DMS53 treated with DMSO at 0.1 percent for 48 hours (cell line): Measurements from ENCODE around the gene SCRN2.

Experiments
- DNase-seq: peaks from one replicate; lab custom pipeline; 2025; ENCODE audit not compliant: unreplicated experiment; lab: John Stamatoyannopoulos, UW

The SCRN2 gene

DNA sequence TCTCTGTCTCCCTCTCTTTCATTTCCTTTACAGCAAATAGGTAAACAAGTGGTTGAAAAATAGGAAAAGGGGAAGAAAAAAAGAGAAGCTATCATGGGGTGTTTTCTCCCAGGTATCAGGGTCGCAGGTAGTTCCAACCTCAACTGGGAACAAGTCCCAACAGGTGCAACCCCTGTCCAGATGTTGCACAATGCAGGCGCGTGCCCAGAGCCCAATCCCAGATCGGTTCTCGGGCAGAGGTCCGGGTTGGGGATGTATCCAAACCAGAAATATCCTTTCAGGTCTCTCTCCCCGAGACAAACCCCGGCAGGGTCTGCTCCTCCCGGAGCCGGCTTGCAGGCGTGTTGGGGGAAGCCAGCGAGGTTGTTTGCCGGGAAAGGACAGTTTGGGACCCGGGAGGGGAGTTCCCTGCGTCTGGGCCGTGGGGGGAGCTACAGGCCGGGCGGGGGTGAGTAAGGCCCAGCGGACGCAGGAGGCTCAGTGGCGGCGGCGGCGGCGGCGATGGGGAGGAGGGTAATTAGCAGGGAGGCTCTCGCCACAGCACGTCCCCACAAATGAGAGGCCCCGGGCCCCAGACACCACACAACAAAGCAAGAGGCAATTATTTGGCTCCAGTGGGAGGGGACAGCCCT lies 31.1 kb upstream of the SCRN2 start:
- no peak for DNase-seq

DNA sequence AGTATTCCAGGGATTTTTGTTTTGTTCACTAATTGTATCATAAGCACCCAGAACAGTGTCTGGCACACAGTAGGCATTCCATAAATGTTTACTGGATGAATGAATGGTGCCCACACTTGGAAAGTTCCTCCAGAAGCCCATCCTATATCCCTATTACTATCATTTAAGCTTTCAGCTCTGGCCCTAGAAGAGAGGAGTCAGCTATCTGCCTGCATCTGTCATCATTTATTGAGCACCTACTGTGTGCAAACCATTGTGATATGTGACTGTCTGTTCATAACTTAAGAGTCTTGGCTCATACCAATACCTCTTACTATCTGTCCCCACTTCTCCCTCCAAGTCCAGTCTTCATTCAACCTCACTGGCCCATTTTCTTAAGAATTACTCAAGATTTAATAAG lies 30.0 kb upstream of the SCRN2 start:
- DNase-seq: no peak

- DNase-seq: no peak
These were observed 29.0 kb upstream of the SCRN2 start for GRCh38 chr17:47870056-47870455.

- no peak for DNase-seq
These were observed 28.0 kb upstream of the SCRN2 start for GRCh38 chr17:47869114-47869513.

DNA sequence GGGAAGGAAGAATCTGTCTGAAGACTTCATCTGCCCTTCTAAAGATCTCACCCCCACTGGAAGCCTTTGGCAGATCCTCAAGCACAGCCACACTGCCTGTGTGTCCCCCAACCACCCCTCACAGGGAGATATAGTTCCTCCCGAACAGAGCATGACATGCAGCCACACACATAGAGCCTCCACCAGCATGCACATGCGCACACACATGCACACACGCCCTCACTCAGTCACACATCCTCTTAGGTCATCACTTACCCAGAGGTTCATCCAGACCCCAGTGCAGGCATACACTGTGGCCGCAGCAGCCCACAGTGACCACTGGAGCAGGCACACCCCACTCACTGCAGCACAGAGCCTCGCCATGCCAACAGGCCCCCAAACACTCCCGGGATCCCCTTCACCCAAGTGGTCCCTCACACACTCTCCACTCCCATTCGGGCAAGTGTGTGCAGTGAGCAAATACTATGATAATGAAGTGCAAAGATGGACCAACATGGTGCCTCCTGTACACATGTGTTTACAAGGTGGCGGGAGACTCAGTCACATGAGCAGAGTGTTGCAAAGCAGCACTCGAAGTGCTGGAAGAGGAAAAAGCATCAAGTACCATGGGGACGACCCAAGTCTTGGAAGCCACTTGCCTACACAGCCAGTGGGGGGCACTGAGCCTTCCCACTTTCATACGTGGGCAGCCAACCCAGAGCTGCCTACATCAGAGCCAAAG lies 26.9 kb upstream of the SCRN2 start:
- DNase-seq: no peak

GRCh38 chr17:47866941-47867340 lies 25.9 kb upstream of the SCRN2 start:
- no peak for DNase-seq

DNA sequence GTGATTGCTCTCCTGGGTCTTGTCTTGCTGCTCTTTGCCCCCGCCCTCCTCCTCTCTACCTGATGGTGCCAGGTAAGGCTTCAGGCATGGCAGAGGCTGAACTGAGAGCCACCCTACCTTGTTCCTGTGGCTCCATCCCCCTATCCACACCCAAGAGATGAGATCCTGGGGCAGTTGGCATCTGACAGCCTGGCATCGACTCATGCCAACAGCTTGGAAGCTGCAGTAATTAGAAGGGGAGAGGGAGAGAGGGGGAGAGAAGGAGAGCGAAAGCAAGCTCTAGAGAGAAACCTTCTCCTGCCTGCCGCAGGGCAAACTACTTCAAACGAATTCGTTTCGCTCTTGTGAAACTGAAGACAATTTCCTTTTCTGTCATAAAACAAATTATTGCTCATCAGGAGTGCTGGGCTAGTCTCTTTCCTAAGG lies 23.7 kb upstream of the SCRN2 start:
- DNase-seq: no peak

DNA sequence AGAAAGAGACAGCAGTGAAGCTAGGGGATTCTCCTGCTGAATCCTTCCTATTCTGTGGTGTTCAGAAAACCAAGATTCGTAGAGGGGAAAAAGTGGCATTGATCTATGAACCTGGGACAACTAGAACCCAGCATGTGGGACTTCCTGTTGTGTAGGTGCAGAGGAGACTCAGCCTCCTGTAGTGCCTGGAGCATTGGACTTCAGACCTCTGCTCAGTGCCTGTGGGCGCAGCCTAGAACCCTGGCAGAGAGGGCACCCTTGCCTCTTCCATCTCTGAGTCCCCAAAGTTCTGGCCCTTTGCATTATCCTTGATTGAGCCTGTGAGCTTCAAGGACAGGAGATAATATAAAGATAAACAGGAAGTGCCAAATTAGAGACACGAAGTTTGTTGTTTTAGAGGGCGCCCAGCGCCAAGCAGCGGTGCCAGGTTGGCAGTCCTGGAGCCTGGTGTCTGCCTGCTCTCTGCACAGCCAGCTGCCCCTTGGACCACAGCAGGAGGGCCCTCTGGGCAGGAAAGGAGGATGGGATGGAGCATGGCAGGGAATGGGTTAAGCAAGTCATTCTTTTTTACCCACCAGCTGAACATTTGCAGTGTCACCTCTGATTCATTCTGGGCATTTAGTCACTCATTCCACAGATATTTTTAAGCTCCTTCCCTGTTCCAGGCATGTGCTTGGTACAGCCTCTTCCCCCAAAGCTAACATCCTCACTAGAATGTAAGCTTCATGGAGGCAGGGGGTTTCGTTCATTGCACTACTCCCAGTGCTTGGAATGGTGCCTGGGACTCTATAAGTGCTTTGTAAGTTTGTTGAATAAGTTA lies 21.8 kb upstream of the SCRN2 start:
- no peak for DNase-seq

DNA sequence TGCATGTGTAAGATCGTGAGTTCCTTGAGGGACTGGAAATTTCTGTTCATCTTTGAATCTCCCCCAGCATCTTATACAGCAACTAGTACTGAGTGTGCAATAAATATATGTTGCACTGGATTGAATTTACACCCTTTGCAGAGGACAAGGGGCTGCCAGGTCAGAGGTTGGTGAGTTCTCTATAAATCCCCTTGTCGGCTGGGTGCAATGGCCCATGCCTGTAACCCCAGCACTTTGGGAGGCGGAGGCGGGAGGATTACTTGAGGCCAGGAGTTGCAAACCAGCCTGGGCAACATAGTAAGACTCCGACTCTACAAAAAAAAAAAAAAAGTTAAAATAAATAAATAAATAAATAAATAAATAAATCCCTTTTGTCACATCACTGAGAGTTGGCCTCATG lies 19.3 kb upstream of the SCRN2 start:
- no peak for DNase-seq

- no peak for DNase-seq
These were observed 16.7 kb upstream of the SCRN2 start for GRCh38 chr17:47857551-47858455.

DNA sequence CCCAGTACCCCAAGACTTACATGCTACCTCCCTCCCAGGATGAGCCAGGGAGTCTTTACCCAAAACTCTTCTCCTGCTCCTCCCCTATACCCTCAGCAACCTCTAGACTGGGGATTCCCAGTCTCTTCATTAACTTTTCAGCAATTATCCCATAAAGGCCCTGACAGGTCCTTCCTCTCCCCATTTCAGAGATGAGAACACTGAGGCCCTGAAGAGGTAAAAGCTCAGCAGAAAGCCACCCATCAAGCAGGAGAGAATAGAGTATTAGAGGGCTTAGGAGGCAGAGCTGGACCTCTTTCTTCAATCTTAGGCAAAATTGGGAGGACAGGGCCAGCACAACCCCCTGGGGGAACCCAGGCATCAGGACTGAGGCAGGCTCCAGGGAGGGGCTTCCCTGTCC lies 15.8 kb upstream of the SCRN2 start:
- DNase-seq: no peak

DNA sequence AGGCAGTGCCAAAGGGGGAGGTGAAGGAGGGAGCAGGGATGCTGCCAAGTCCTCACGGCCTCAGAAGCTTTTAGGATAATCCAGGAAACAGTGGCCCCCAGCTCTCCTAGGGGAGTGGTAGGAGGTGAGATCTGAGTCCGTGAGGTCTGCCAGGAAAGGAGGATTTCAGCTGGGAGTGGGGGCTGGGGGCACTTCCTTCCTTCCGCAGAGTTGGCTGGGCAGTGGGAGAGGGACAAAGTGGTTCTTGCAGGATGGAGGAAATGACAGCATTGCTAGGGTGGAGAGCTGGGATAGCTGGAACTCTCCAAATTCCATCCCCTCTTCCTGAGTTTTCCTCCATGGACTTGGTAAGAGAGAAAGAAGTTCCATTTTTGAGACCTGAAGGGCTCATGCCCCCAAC lies 14.7 kb upstream of the SCRN2 start:
- DNase-seq: no peak

DNA sequence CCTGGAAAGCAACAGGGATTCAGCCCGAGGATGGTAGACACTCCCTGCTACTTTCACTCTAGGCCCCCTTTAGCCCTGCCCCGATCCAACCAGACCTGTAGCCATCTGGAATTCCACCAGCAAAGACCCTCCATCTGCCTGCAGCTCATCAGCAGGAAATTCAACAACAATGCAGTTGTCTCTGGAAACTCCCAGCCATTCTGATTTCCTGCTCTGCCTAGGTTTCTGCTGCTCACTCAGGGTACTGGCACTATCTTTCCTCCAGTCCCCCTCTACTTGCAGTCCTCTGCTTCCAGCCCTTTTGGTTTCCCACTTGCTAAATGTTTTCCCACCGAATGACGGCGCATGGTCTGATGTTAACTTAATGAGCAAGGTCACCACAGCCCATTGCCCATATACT lies 12.5 kb upstream of the SCRN2 start:
- DNase-seq: no peak

GRCh38 chr17:47852113-47852949 lies 11.3 kb upstream of the SCRN2 start:
- DNase-seq: no peak

DNA sequence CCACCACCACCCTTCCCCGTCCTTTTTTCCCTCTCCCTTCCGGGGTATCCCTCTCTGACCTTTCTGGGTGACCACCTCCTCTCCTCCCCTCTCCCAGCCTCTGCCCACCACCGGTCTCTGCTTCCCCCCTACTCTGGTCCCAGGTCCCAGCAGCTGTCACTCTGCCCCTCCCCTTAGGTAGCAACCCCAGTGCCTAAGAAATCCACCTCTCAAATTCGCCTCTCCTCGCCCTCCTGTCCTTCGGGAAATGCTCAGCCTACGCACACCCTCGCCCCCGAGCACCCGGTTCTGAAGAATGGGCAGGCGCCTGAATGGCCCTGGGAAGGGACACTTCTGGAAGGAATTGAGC lies 10.7 kb upstream of the SCRN2 start:
- DNase-seq: no peak

GRCh38 chr17:47850692-47851573 lies 9.9 kb upstream of the SCRN2 start, which contains the start of gene SP6:
Gene SP6 (minus strand): TSS chr17:47851163. CDS start chr17:47848429, 2,734 bp downstream.
- peak; percentile 89 for DNase-seq

DNA sequence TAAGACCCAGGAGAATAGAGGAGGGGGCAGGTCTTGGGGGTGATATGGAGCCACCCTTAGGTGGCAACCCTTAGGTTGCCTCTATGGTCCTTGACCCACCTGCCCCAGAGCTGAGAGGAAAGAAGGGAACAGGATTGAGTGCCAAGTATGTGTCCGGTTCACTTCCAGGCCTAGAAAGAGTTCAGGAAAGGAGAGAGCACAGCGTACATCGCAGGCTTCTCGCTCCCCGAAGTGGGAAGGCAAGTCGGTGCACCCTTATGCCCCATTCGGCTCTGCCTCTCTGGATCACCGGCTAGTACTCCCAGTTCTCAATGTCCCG lies 9.3 kb upstream of the SCRN2 start:
- peak; percentile 43 for DNase-seq

DNA sequence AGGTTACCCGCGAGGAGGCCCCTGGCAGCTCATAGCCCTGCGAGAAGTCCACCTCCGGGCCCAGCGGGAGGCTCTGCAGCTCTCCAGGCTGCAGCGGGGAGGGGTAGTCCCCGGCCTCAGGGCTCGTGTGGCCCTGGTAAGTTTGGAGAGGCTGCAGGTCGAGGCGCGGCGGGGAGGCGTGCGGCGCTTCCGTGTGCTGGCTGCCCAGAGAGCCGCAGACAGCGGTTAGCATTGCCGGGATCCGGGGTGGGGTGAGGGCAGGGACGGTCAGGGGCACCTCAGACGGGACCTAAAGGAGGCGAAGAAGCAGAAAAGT lies 7.1 kb upstream of the SCRN2 start:
- DNase-seq: no peak

GRCh38 chr17:47847341-47848197 lies 6.5 kb upstream of the SCRN2 start:
- no peak for DNase-seq
